ENCODE results near the gene CYTH1. TPM values are rescaled to one million over a fixed set of nuclear protein-coding genes. Genes with fewer than 3 reads are reported as not detected.

The CYTH1 gene
- total RNA-seq, 2 experiments from 2014 or later, result 73.0 to 148 TPM

DNA sequence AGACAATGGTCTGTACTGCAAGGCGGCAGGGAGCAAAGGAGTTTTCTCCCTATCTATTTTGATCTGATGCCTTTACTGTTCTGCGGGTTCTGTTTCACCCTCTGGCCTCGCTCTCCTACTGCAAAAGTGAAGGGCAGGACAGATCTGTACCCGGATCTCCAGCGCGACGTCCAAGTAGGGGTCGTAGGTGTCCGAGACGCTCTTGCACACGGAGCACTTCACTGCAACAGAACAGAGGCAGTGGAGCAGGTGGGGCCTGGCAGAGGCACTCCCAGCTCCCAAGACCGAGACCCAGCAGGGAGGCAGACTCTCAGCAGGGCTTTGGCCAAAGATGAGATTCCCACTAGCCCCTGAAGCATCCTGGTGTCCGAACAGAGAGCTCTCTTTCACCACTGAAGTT lies 38.8 kb upstream of the CYTH1 start:
- H3K4me3 ChIP-seq (ENCODE audit: low read depth, low read length, poor library complexity, severe bottlenecking), result no peak overlapping the region
- H3K4me1 ChIP-seq (ENCODE audit: insufficient read depth, low read length, poor library complexity, severe bottlenecking), result no peaks in the 10 kb centered on the region
- no peaks in the 10 kb centered on the region for H4K20me1 ChIP-seq (ENCODE audit: insufficient read depth, low read length)
- H3K9me2 ChIP-seq (ENCODE audit: insufficient read depth, low read length), result no peaks in the 10 kb centered on the region
- intact Hi-C loops (cut with micrococcal nuclease; ENCODE audit: unreplicated experiment), result no loop called here
- ChIA-PET POLR2A (no interaction called here), CTCF (ENCODE audit: unreplicated experiment) (no interaction called here)
- H3K9me3 ChIP-seq (ENCODE audit: low read length), result no peaks in the 10 kb centered on the region
- H3K79me2 ChIP-seq (ENCODE audit: insufficient read depth, low read depth, low read length), result no peaks in the 10 kb centered on the region
- H3K27ac ChIP-seq (ENCODE audit: low read depth, low read length, poor library complexity, severe bottlenecking), result no peak overlapping the region
- H3K4me2 ChIP-seq (ENCODE audit: low read length), result no peak overlapping the region
- peaks cover 96% of the 10 kb centered on the region for H3K36me3 ChIP-seq (ENCODE audit: insufficient read depth, low read length)
- DNase-seq (ENCODE audit: low spot score), result no peak
- TF ChIP-seq, protein P1, sequence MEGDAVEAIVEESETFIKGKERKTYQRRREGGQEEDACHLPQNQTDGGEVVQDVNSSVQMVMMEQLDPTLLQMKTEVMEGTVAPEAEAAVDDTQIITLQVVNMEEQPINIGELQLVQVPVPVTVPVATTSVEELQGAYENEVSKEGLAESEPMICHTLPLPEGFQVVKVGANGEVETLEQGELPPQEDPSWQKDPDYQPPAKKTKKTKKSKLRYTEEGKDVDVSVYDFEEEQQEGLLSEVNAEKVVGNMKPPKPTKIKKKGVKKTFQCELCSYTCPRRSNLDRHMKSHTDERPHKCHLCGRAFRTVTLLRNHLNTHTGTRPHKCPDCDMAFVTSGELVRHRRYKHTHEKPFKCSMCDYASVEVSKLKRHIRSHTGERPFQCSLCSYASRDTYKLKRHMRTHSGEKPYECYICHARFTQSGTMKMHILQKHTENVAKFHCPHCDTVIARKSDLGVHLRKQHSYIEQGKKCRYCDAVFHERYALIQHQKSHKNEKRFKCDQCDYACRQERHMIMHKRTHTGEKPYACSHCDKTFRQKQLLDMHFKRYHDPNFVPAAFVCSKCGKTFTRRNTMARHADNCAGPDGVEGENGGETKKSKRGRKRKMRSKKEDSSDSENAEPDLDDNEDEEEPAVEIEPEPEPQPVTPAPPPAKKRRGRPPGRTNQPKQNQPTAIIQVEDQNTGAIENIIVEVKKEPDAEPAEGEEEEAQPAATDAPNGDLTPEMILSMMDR (conservative IDR thresholded peaks at IDR 0.05; ENCODE audit: low read length), result no peak
- TF ChIP-seq EZH2phosphoT487 (IDR thresholded peaks at IDR 0.05; ENCODE audit: borderline replicate concordance, low read depth, low read length), result no peak
- no TSS peak for BruUV-seq (replicated peaks)
- H2AFZ ChIP-seq (ENCODE audit: low read length), result no peak overlapping the region

- Histone ChIP-seq H3K27ac (ENCODE audit: low read depth, low read length, poor library complexity, severe bottlenecking) (no peak overlapping the region), H3K4me3 (ENCODE audit: low read depth, low read length, poor library complexity, severe bottlenecking) (no peak overlapping the region), H3K79me2 (ENCODE audit: insufficient read depth, low read depth, low read length) (no peaks in the 10 kb centered on the region), H3K4me1 (ENCODE audit: insufficient read depth, low read length, poor library complexity, severe bottlenecking) (no peaks in the 10 kb centered on the region), H3K9me3 (ENCODE audit: low read length) (no peaks in the 10 kb centered on the region), H2AFZ (ENCODE audit: low read length) (no peak overlapping the region), H4K20me1 (ENCODE audit: insufficient read depth, low read length) (no peaks in the 10 kb centered on the region), H3K4me2 (ENCODE audit: low read length) (no peak overlapping the region), H3K9me2 (ENCODE audit: insufficient read depth, low read length) (no peaks in the 10 kb centered on the region), H3K36me3 (ENCODE audit: insufficient read depth, low read length) (peaks cover 96% of the 10 kb centered on the region)
- intact Hi-C loops (cut with micrococcal nuclease; ENCODE audit: unreplicated experiment), result no loop called here
- CTCF ChIA-PET (ENCODE audit: unreplicated experiment), result no interaction called here
- POLR2A ChIA-PET, result interaction anchor here (0.8 to 1.1 kb wide), 2 partner anchors 12 to 18 kb away, joined by 3 read pairs; no protein-coding TSS in a partner anchor
- no peak for DNase-seq (ENCODE audit: low spot score)
- TF ChIP-seq, protein P1 (conservative IDR thresholded peaks at IDR 0.05; ENCODE audit: low read length), result no peak
- TF ChIP-seq EZH2phosphoT487 (IDR thresholded peaks at IDR 0.05; ENCODE audit: borderline replicate concordance, low read depth, low read length), result no peak
- no TSS peak for BruUV-seq (replicated peaks)
These were observed 38.0 kb upstream of the CYTH1 start for GRCh38 chr17:78819806-78820792.

DNA sequence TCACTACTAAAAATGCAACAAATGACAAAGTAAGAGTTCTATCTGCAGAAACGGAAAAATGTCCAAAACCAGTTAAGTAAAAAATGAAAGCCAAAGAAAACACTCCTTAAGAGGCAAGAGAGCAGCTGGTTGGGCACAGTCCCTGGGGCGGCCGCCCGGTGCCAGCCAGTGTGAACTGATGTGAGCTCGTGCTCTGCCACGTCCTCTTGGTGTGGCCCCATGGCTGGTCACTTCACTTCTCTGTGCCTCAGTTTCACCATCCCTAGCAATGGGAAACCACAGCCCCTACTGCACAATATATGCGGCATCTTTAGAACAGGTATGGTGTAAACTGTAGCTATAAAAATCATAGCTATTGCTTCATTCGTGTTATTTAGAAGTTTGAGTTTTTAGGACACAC lies 37.3 kb upstream of the CYTH1 start:
- Histone ChIP-seq H3K4me1 (ENCODE audit: insufficient read depth, low read length, poor library complexity, severe bottlenecking) (no peaks in the 10 kb centered on the region), H2AFZ (ENCODE audit: low read length) (no peak overlapping the region), H3K79me2 (ENCODE audit: insufficient read depth, low read depth, low read length) (no peaks in the 10 kb centered on the region), H3K4me3 (ENCODE audit: low read depth, low read length, poor library complexity, severe bottlenecking) (no peak overlapping the region), H3K4me2 (ENCODE audit: low read length) (no peak overlapping the region), H4K20me1 (ENCODE audit: insufficient read depth, low read length) (no peaks in the 10 kb centered on the region), H3K27ac (ENCODE audit: low read depth, low read length, poor library complexity, severe bottlenecking) (no peak overlapping the region), H3K9me3 (ENCODE audit: low read length) (no peaks in the 10 kb centered on the region), H3K9me2 (ENCODE audit: insufficient read depth, low read length) (no peaks in the 10 kb centered on the region), H3K36me3 (ENCODE audit: insufficient read depth, low read length) (peaks cover 96% of the 10 kb centered on the region)
- no peak for DNase-seq (ENCODE audit: low spot score)
- CTCF ChIA-PET (ENCODE audit: unreplicated experiment), result interaction anchor here (0.6 kb wide), 1 partner anchor 398 kb away, joined by 3 read pairs; no protein-coding TSS in a partner anchor
- no TSS peak for BruUV-seq (replicated peaks)
- TF ChIP-seq EZH2phosphoT487 (IDR thresholded peaks at IDR 0.05; ENCODE audit: borderline replicate concordance, low read depth, low read length), result no peak
- TF ChIP-seq, protein P1 (conservative IDR thresholded peaks at IDR 0.05; ENCODE audit: low read length), result no peak
- intact Hi-C loops (cut with micrococcal nuclease; ENCODE audit: unreplicated experiment), result no loop called here
- POLR2A ChIA-PET, result interaction anchor here (0.8 to 1.1 kb wide), 2 partner anchors 13 to 19 kb away, joined by 3 read pairs; no protein-coding TSS in a partner anchor

Data from OCI-LY7 (cell line).